Measurements from ENCODE around the gene PSAT1.

Gene PSAT1

GRCh38 chr9:78306222-78307076, 9.5 kb downstream of the PSAT1 start:
- TF ChIP-seq MAX (IDR thresholded peaks at IDR 0.05) (no peak), CEBPB (IDR thresholded peaks at IDR 0.05) (0 out of 2 replicates have a peak, but pooled peaks have one; percentile 23), EP300 (IDR thresholded peaks at IDR 0.05; ENCODE audit: borderline replicate concordance) (no peak), FOXM1 (IDR thresholded peaks at IDR 0.05; ENCODE audit: borderline replicate concordance, low read depth) (no peak)

GRCh38 chr9:78307360-78307759, 10.4 kb downstream of the PSAT1 start:
- TF ChIP-seq EP300 (IDR thresholded peaks at IDR 0.05; ENCODE audit: borderline replicate concordance), result no peak
- no peak for TF ChIP-seq MAX (IDR thresholded peaks at IDR 0.05)
- no peak for TF ChIP-seq TEAD4 (IDR thresholded peaks at IDR 0.05)

- TF ChIP-seq TCF12 (IDR thresholded peaks at IDR 0.05; ENCODE audit: low read depth) (no peak), REST (IDR thresholded peaks at IDR 0.05; ENCODE audit: low read depth) (no peak), USF1 (IDR thresholded peaks at IDR 0.05) (no peak), NFIC (IDR thresholded peaks at IDR 0.05) (no peak), CREB1 (IDR thresholded peaks at IDR 0.05; ENCODE audit: low read depth) (no peak), FOXM1 (IDR thresholded peaks at IDR 0.05; ENCODE audit: borderline replicate concordance, low read depth) (no peak), EP300 (IDR thresholded peaks at IDR 0.05; ENCODE audit: borderline replicate concordance) (no peak)
Observed at GRCh38 chr9:78309066-78309465, 12.1 kb downstream of the PSAT1 start.

- TF ChIP-seq REST (IDR thresholded peaks at IDR 0.05; ENCODE audit: low read depth) (no peak), TAF1 (IDR thresholded peaks at IDR 0.05; ENCODE audit: low read depth) (no peak), ZBTB7A (IDR thresholded peaks at IDR 0.05; ENCODE audit: low read depth) (no peak), EP300 (IDR thresholded peaks at IDR 0.05; ENCODE audit: borderline replicate concordance) (no peak), RAD21 (IDR thresholded peaks at IDR 0.05; ENCODE audit: low read depth) (no peak), EGR1 (IDR thresholded peaks at IDR 0.05) (no peak), CREB1 (IDR thresholded peaks at IDR 0.05; ENCODE audit: low read depth) (no peak), MAX (IDR thresholded peaks at IDR 0.05) (no peak), FOXM1 (IDR thresholded peaks at IDR 0.05; ENCODE audit: borderline replicate concordance, low read depth) (no peak), TCF12 (IDR thresholded peaks at IDR 0.05; ENCODE audit: low read depth) (no peak), TEAD4 (IDR thresholded peaks at IDR 0.05) (no peak)
Observed at GRCh38 chr9:78311075-78311474, 14.2 kb downstream of the PSAT1 start.

- no peak for TF ChIP-seq REST (IDR thresholded peaks at IDR 0.05; ENCODE audit: low read depth)
- TF ChIP-seq FOXM1 (IDR thresholded peaks at IDR 0.05; ENCODE audit: borderline replicate concordance, low read depth), result no peak
- TF ChIP-seq USF1 (IDR thresholded peaks at IDR 0.05), result no peak
- no peak for TF ChIP-seq CEBPB (IDR thresholded peaks at IDR 0.05)
- TF ChIP-seq NFIC (IDR thresholded peaks at IDR 0.05), result no peak
- TF ChIP-seq TAF1 (IDR thresholded peaks at IDR 0.05; ENCODE audit: low read depth), result no peak
Observed at GRCh38 chr9:78311886-78312524, 15.1 kb downstream of the PSAT1 start.

Data from Ishikawa (cell line).